ENCODE data around the gene MRPS27. TPM values are rescaled to one million over a fixed set of nuclear protein-coding genes. Genes with fewer than 3 reads are reported as not detected.
A peak's percentile ranks its signal among the peaks of the same experiment; 100 is the strongest.

Gene MRPS27
- total and polyA plus RNA-seq, 9 of the 15 experiments (the other 6 are each of a cell fraction or from before 2014, with no cell fraction given), result 73.6 to 144 (median 106) TPM

- TF ChIP-seq ZBTB5 (IDR thresholded peaks at IDR 0.05) (no peak), ZNF518B (CRISPR knock-in tag; IDR thresholded peaks at IDR 0.05) (no peak), HMGN3 (IDR thresholded peaks at IDR 0.05; ENCODE audit: borderline replicate concordance, extremely low read depth, insufficient read length, low read depth, low read length) (peak; percentile 90), HES1 (IDR thresholded peaks at IDR 0.05; ENCODE audit: low read depth) (no peak), CBX3 (IDR thresholded peaks at IDR 0.05; ENCODE audit: borderline replicate concordance in 1 of 2, low read length in 2 of 2) (peak in 1 of 2 experiments; percentile 41; a peak in 1 of 3 replicates), ZNF347 (CRISPR knock-in tag; IDR thresholded peaks at IDR 0.05; ENCODE audit: low read depth) (no peak), NFRKB (IDR thresholded peaks at IDR 0.05; ENCODE audit: low read depth) (peak; percentile 23; the same call in 1 of the 2 replicates), PTTG1 (tag; IDR thresholded peaks at IDR 0.05; ENCODE audit: low read depth) (no peak), BRD9 (IDR thresholded peaks at IDR 0.05; ENCODE audit: low read depth, partially characterized antibody) (peak; percentile 37), TEAD2 (tag; IDR thresholded peaks at IDR 0.05) (no peak), CTCF (IDR thresholded peaks at IDR 0.05 in 2 of 3, conservative IDR thresholded peaks at IDR 0.05 in 1 of 3; ENCODE audit: insufficient read depth in 2 of 3, low read depth in 1 of 3, low read length in 3 of 3) (peak; percentile 89 to 92 (median 90)), EP400 (IDR thresholded peaks at IDR 0.05) (peak; percentile 93)
Observed at GRCh38 chr5:72307968-72308852, 11.8 kb downstream of the MRPS27 start (continued).
